ENCODE results near the gene TMEM39B. TPM values are rescaled to one million over a fixed set of nuclear protein-coding genes. Genes with fewer than 3 reads are reported as not detected.
"Not testable (repeated sequence)": the region's sequence is repeated elsewhere in the genome, so short reads cannot be mapped to it uniquely, and the experiment has no call there.

The TMEM39B gene
- total RNA-seq, 1 experiment from 2014 or later, result 19.0 TPM

DNA sequence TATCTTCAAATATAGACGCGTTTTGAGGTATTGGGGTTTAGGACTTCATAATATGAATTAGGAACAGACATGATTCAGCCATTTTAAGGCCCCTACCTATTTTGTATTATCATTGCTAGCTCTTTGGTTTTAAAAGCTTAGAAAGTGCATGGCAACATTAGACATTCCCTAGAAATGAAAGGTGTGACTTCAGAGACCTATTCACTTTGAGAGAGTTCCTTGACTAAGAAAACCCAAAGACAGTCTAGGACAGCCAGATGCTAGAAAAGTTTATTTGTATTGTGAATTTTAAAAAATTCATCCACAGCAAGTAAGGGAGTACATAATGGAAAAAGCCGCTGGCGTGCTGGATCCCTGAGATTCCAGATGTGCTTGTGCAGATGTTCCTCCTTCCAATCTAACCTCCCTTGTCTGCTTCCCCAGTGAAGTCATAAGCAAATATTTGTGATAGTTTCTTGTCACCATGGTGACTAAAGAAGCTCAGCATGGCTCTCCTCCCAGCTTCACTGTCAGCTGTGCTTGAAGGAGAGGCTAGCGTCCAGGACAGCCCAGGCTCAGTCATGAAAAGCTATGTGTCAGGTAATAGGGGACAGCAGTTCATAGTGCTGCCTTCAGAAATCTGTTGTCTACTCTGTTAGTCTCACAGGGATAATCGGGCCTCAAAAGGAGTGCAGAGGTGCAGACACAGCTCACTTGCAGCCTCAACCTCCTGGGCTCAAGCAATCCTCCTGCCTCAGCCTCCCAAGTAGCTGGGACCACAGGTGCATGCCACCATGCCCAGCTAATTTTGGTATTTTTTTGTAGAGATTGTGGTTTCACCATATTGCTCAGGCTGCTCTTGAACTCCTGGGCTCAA is 69.9 kb downstream of the TMEM39B start:
- in situ Hi-C loops (cut with HindIII; ENCODE audit: low sequenced_read_pairs), result no loop called here
- peak; percentile 34 for DNase-seq (ENCODE audit: low spot score)

- in situ Hi-C loops (cut with HindIII; ENCODE audit: low sequenced_read_pairs), result not testable (repeated sequence)
These were observed 70.6 kb downstream of the TMEM39B start for GRCh38 chr1:32143302-32143695.

DNA sequence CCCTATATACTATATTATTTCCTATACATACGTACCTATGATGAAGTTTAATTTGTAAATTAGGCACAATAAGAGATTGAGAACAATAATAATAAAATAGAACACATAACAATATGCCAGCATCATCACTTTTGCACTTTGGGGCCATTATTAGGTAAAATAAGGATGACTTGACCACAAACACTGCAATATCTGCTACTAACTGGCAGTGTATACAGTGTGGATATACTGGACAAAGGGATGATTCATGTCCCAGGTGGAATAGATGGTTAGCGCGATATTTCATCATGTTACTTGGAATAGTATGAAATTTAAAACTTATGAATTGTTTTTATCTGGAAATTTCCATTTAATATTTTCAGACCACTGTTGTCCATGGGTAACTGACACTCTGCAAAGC is 71.3 kb downstream of the TMEM39B start:
- DNase-seq (ENCODE audit: low spot score), result no peak
- in situ Hi-C loops (cut with HindIII; ENCODE audit: low sequenced_read_pairs), result no loop called here

More at GRCh38 chr1:32143302-32143695, 70.6 kb downstream of the TMEM39B start:
- not testable (repeated sequence) for DNase-seq (ENCODE audit: low spot score)

GRCh38 chr1:32147799-32148198 is 75.1 kb downstream of the TMEM39B start:
- DNase-seq (ENCODE audit: low spot score); in situ Hi-C loops (cut with HindIII; ENCODE audit: low sequenced_read_pairs): not testable (repeated sequence)

- in situ Hi-C loops (cut with HindIII; ENCODE audit: low sequenced_read_pairs), result no loop called here
- no peak for DNase-seq (ENCODE audit: low spot score)
These were observed 78.1 kb downstream of the TMEM39B start for GRCh38 chr1:32150847-32151246.

GRCh38 chr1:32151319-32151787 is 78.6 kb downstream of the TMEM39B start:
- in situ Hi-C loops (cut with HindIII; ENCODE audit: low sequenced_read_pairs), result no loop called here
- DNase-seq (ENCODE audit: low spot score), result peak; percentile 32

Other genes starting within 250 kb of the TMEM39B start
- 280 and 436 TPM in 2 replicates for gene PTP4A2, start 134.6 kb upstream of the TMEM39B start, total RNA-seq (2014; rRNA removed; shearing (Covaris generic))
- gene KHDRBS1, start 59.1 kb upstream of the TMEM39B start, total RNA-seq (2014; rRNA removed; shearing (Covaris generic)), result 167 and 200 TPM in 2 replicates
- 30.8 and 36.0 TPM in 2 replicates for gene KPNA6, start 35.1 kb downstream of the TMEM39B start, total RNA-seq (2014; rRNA removed; shearing (Covaris generic))
- gene TXLNA, start 106.7 kb downstream of the TMEM39B start, total RNA-seq (2014; rRNA removed; shearing (Covaris generic)), result 52.9 and 72.8 TPM in 2 replicates
- 24.4 and 30.9 TPM in 2 replicates for gene CCDC28B, start 127.7 kb downstream of the TMEM39B start, total RNA-seq (2014; rRNA removed; shearing (Covaris generic))
- 3.3 and 4.0 TPM in 2 replicates for gene IQCC, start 132.7 kb downstream of the TMEM39B start, total RNA-seq (2014; rRNA removed; shearing (Covaris generic))
- not detected in 2 replicates for gene DCDC2B, start 136.2 kb downstream of the TMEM39B start, total RNA-seq (2014; rRNA removed; shearing (Covaris generic))
- gene TMEM234, start 149.4 kb downstream of the TMEM39B start, total RNA-seq (2014; rRNA removed; shearing (Covaris generic)), result 11.8 and 17.0 TPM in 2 replicates
- gene EIF3I, start 149.5 kb downstream of the TMEM39B start, total RNA-seq (2014; rRNA removed; shearing (Covaris generic)), result 451 and 486 TPM in 2 replicates
- not detected in 2 replicates for gene FAM167B, start 174.3 kb downstream of the TMEM39B start, total RNA-seq (2014; rRNA removed; shearing (Covaris generic))
- not detected in 2 replicates for gene LCK, start 178.3 kb downstream of the TMEM39B start, total RNA-seq (2014; rRNA removed; shearing (Covaris generic))
- gene HDAC1, start 219.1 kb downstream of the TMEM39B start, total RNA-seq (2014; rRNA removed; shearing (Covaris generic)), result 191 and 286 TPM in 2 replicates

Data from G401 (cell line).